Keratinocyte (primary cell): ENCODE measurements around the gene FAM120C. TPM values are rescaled to one million over a fixed set of nuclear protein-coding genes. Genes with fewer than 3 reads are reported as not detected.

Experiments
- DNase-seq: peaks from one replicate; pipeline ENCODE4 v3.0.0-alpha.2; 2011; ENCODE audit warnings: low read depth, missing footprints, low spot score
- FAIRE-seq: peaks from 2 replicates; lab custom pipeline; 2011; peaks lifted over from hg19 to GRCh38; lab: Jason Lieb, UNC
- H2AFZ ChIP-seq: 2 replicates; pipeline ENCODE4 v1.6.0; 2012; ENCODE audit warnings: low read length, control low read depth, inconsistent platforms; ENCODE audit not compliant: control insufficient read depth
- H3K27ac ChIP-seq: 2 replicates; pipeline ENCODE4 v1.5.1; 2011; ENCODE audit warnings: low read length; ENCODE audit not compliant: control insufficient read depth, insufficient read depth
- H3K27me3 ChIP-seq: 3 replicates; pipeline ENCODE4 v1.6.0; 2011; ENCODE audit warnings: low read length; ENCODE audit not compliant: control insufficient read depth, insufficient read depth; ENCODE audit errors: extremely low read depth
- H3K36me3 ChIP-seq, 2 experiments: 2 replicates in 1 of 2; 3 replicates in 1 of 2; pipeline ENCODE4 v1.5.1; 2011; ENCODE audit warnings: low read length in 2 of 2, mild to moderate bottlenecking in 1 of 2; ENCODE audit not compliant: control insufficient read depth in 2 of 2, insufficient read depth in 2 of 2; ENCODE audit errors: extremely low read depth in 1 of 2
- H3K4me1 ChIP-seq: 3 replicates; pipeline ENCODE4 v1.5.1; 2011; ENCODE audit warnings: low read length; ENCODE audit not compliant: control insufficient read depth, insufficient read depth; ENCODE audit errors: extremely low read depth
- H3K4me2 ChIP-seq: 3 replicates; pipeline ENCODE4 v1.6.0; 2011; ENCODE audit warnings: low read depth, low read length; ENCODE audit not compliant: control insufficient read depth, insufficient read depth; ENCODE audit errors: extremely low read depth
- H3K4me3 ChIP-seq, 3 experiments: fragments of 200-600 bp in 1 of 3; sonication (generic) in 1 of 3; 2 replicates in 2 of 3; 3 replicates in 1 of 3; pipeline ENCODE4 v1.5.1; 2011 to 2016; ENCODE audit warnings: low read length in 3 of 3, mild to moderate bottlenecking in 3 of 3, control low read depth in 2 of 3, inconsistent platforms in 1 of 3, low read depth in 1 of 3, mixed read lengths in 1 of 3, mixed run types in 1 of 3, moderate library complexity in 1 of 3; ENCODE audit not compliant: control insufficient read depth in 2 of 3, insufficient read depth in 2 of 3; ENCODE audit errors: extremely low read depth in 1 of 3
- H3K79me2 ChIP-seq: 2 replicates; pipeline ENCODE4 v1.6.0; 2012; ENCODE audit warnings: low read length; ENCODE audit not compliant: control insufficient read depth, insufficient read depth
- H3K9ac ChIP-seq: 3 replicates; pipeline ENCODE4 v1.6.0; 2011; ENCODE audit warnings: low read length; ENCODE audit not compliant: control insufficient read depth, insufficient read depth; ENCODE audit errors: extremely low read depth
- H3K9me1 ChIP-seq: 3 replicates; pipeline ENCODE4 v1.6.0; 2011; ENCODE audit warnings: low read length; ENCODE audit not compliant: control insufficient read depth, insufficient read depth; ENCODE audit errors: extremely low read depth
- H3K9me3 ChIP-seq: 2 replicates; pipeline ENCODE4 v1.5.1; 2012; ENCODE audit warnings: low read depth, low read length; ENCODE audit not compliant: control insufficient read depth
- H4K20me1 ChIP-seq: 3 replicates; pipeline ENCODE4 v1.6.0; 2011; ENCODE audit warnings: low read length; ENCODE audit not compliant: control insufficient read depth, insufficient read depth; ENCODE audit errors: extremely low read depth
- CTCF ChIP-seq, 3 experiments: IDR thresholded peaks in 1 of 3; conservative IDR thresholded peaks in 1 of 3; optimal IDR thresholded peaks in 1 of 3; 2 replicates in 2 of 3; 3 replicates in 1 of 3; pipeline versions ENCODE3 to v1.5.1; 2011; ENCODE audit warnings: low read length in 3 of 3, mild to moderate bottlenecking in 3 of 3, moderate library complexity in 2 of 3, control low read depth in 1 of 3, inconsistent platforms in 1 of 3; ENCODE audit not compliant: insufficient read depth in 2 of 3; ENCODE audit errors: extremely low read depth in 1 of 3
- EZH2 ChIP-seq: IDR thresholded peaks from one replicate; pipeline ENCODE4 v1.6.1; 2012; ENCODE audit warnings: inconsistent platforms, mild to moderate bottlenecking, low read length, moderate library complexity
- dilution Hi-C: fragments of 300-500 bp; cut with MboI; formaldehyde crosslinking; loops from one replicate; pipeline ENCODE4 v1.7.0; 2020; ENCODE audit warnings: low sequenced_read_pairs; ENCODE audit not compliant: extremely low pct_ligation_motif_present
- polyA plus RNA-seq, 5 experiments: library from polyadenylated mRNA; depleted of rRNA in 3 of 5; stranded (reverse) in 3 of 5; stranded (forward) in 1 of 5; unstranded in 1 of 5; fragments of >200 nt; gene quantifications; 1 replicate in 1 of 5; 2 replicates in 3 of 5; 3 replicates in 1 of 5; pipeline versions ENCODE4 v1.2.1 to v1.2.3, GENCODE V29; 2011 to 2012; ENCODE audit warnings: missing spikeins in 2 of 5, low read depth in 1 of 5, low replicate concordance in 1 of 5

Gene FAM120C
- polyA plus RNA-seq, 1 donor (not counting 4 experiments of a cell fraction or from before 2014, with no cell fraction given), result 1.9 TPM

- H3K9me1 ChIP-seq, result no peaks in the 10 kb centered on the region
- H3K4me2 ChIP-seq, result no peak overlapping the region
- no peaks in the 10 kb centered on the region for H3K27me3 ChIP-seq
- H3K4me1 ChIP-seq, result peaks cover 5% of the 10 kb centered on the region
- no peak overlapping the region for H3K9ac ChIP-seq
- no peak overlapping the region for H3K4me3 ChIP-seq
- dilution Hi-C loops, result no loop called here
- no peak overlapping the region for H3K27ac ChIP-seq
- H2AFZ ChIP-seq, result no peak overlapping the region
- H3K79me2 ChIP-seq, result no peaks in the 10 kb centered on the region
- TF ChIP-seq CTCF (optimal IDR thresholded peaks at IDR 0.05 in 1 of 3, IDR thresholded peaks at IDR 0.05 in 1 of 3, conservative IDR thresholded peaks at IDR 0.05 in 1 of 3; ENCODE audit: extremely low read depth in 1 of 3, insufficient read depth in 2 of 3, low read length in 3 of 3) (no peak), EZH2 (no peak)
- no peaks in the 10 kb centered on the region for H3K9me3 ChIP-seq
- H3K36me3 ChIP-seq, result no peaks in the 10 kb centered on the region
- no peaks in the 10 kb centered on the region for H4K20me1 ChIP-seq
- DNase-seq, result peak; percentile 36
- no peak for FAIRE-seq
Observed at GRCh38 chrX:54076903-54077302, 106.2 kb downstream of the FAM120C start.

DNA sequence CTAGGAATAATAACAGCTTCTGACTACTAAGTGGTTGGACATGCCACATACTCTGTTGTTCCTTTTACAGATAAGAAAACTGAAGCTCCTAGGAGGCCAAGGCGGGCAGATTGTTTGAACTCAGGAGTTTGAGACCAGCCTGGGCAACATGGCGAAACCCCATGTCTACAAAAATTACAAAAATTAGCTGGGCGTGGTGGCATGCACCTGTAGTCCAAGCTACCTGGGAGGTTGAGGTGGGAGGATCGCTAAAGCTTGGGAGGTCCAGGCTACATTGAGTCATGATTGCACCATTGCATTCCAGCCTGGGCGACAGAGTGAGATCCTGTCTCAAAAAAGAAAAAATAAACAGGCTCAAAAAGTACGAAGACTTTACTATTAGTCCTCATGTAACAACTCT is 108.2 kb downstream of the FAM120C start:
- no peaks in the 10 kb centered on the region for H3K9me1 ChIP-seq
- H3K36me3 ChIP-seq, result no peaks in the 10 kb centered on the region
- peaks cover 5% of the 10 kb centered on the region for H3K4me1 ChIP-seq
- DNase-seq (no peak), FAIRE-seq (no peak)
- H2AFZ ChIP-seq, result no peak overlapping the region
- no peak for TF ChIP-seq CTCF (optimal IDR thresholded peaks at IDR 0.05 in 1 of 3, IDR thresholded peaks at IDR 0.05 in 1 of 3, conservative IDR thresholded peaks at IDR 0.05 in 1 of 3; ENCODE audit: extremely low read depth in 1 of 3, insufficient read depth in 2 of 3, low read length in 3 of 3)
- TF ChIP-seq EZH2, result no peak
- no peak overlapping the region for H3K4me3 ChIP-seq
- no peak overlapping the region for H3K9ac ChIP-seq
- H3K9me3 ChIP-seq, result no peaks in the 10 kb centered on the region
- no peaks in the 10 kb centered on the region for H3K27me3 ChIP-seq
- H3K4me2 ChIP-seq, result no peak overlapping the region
- H3K79me2 ChIP-seq, result no peaks in the 10 kb centered on the region
- dilution Hi-C loops, result no loop called here
- no peak overlapping the region for H3K27ac ChIP-seq
- H4K20me1 ChIP-seq, result no peaks in the 10 kb centered on the region
